HG03520 (cell line): ENCODE measurements around the gene HECA.
"Not testable (repeated sequence)": the region's sequence is repeated elsewhere in the genome, so short reads cannot be mapped to it uniquely, and the experiment has no call there.

Experiments used
- ATAC-seq: cut with Tn5 transposase; IDR thresholded peaks from one replicate; pipeline ENCODE4 v1.9.1; 2021; ENCODE audit warnings: mild to moderate bottlenecking, moderate library complexity; ENCODE audit not compliant: unreplicated experiment

The HECA gene

DNA sequence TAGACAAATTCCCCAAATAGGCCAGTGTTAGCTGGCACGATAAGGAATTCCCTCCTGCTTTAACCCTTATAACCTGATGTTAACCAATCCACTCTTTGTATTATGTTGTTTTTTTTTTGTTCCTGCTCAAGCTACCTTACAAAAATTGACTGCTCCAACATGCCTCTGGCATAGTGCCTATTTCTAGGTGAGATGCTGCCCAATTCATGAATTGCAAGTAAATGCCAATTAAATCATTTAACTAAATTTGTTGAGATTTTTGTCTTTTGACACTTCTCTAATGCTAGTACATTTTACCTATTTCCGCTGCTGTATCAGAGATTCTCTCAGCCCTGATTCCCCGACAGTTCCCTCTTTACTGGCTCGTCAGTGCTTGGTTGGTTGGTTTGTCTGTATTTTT is 66.5 kb downstream of the HECA start:
- no peak for ATAC-seq

DNA sequence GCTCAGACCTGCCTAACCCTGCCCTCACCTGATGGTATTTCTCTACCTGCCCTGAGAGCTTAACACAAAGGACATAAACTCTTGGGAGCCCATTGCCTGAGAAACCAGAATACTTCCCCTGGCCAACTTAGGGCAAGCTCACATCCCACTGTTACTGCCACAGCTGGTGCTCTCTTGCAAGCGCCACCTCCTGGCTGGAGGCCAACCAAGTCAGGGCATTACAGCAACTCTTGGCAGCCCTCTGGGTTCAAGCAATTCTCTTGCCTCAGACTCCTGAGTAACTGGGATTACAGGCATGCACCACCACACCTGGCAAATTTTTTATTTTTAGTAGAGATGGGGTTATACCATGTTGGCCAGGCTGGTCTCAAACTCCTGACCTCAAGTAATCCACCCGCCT is 70.1 kb downstream of the HECA start:
- ATAC-seq, result no peak

DNA sequence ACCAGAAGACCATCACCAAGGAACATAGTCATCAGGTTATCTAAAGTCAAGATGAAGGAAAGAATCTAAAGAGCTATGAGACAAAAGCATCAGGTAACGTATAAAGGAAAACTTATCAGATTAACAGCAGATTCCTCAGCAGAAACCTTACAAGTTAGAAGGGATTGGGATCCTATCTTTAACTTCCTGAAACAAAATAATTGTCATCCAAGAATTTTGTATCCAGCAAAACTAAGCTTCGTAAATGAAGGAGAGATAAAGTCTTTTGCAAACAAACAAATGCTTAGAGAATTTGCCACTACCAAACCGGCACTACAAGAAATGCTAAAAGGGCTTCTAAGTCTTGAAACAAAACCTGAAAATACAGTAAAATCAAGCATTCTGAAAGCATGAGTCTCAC is 71.0 kb downstream of the HECA start:
- no peak for ATAC-seq

DNA sequence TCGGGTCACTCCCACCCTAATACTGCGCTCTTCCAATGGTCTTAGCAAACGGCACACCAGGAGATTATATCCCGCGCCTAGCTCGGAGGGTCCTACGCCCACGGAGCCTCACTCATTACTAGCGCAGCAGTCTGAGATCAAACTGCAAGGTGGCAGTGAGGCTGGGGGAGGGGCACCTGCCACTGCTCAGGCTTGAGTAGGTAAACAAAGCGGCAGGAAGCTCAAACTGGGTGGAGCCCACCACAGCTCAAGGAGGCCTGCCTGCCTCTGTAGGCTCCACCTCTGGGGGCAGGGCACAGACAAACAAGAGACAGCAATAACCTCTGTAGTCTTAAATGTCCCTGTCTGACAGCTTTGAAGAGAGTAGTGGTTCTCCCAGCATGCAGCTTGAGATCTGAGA is 75.9 kb downstream of the HECA start:
- not testable (repeated sequence) for ATAC-seq

DNA sequence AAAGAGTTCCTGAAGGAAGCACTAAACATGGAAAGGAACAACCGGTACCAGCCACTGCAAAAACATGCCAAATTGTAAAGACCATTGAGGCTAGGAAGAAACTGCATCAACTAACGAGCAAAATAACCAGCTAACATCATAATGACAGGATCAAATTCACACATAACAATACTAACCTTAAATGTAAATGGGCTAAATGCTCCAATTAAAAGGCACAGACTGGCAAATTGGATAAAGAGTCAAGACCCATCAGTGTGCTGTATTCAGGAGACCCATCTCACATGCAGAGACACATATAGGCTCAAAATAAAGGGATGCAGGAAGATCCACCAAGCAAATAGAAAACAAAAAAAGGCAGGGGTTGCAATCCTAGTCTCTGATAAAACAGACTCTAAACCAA is 77.6 kb downstream of the HECA start:
- not testable (repeated sequence) for ATAC-seq

DNA sequence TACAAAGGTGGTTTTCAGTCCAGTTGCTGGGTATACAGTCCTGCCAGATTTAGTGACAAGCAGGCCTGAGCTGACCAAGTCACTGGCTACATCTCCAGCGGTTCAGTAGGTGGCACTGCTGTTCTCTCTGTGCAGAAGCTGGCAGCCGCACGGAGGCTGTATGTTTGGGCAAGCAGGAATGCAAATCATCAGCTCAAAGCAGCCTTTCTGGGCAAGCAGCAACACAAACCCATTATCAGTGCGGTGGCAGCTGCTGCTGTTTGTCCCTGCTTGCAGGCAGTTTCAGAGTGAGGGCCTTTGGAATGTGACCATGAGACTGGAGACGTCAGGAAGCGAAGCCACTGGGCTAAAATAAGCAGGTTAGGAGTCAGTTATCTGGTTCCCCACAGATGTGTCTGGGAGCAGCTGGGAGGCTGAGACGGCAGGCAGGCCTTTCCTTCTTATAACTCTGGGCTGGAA is 84.4 kb downstream of the HECA start:
- ATAC-seq, result peak; percentile 100

DNA sequence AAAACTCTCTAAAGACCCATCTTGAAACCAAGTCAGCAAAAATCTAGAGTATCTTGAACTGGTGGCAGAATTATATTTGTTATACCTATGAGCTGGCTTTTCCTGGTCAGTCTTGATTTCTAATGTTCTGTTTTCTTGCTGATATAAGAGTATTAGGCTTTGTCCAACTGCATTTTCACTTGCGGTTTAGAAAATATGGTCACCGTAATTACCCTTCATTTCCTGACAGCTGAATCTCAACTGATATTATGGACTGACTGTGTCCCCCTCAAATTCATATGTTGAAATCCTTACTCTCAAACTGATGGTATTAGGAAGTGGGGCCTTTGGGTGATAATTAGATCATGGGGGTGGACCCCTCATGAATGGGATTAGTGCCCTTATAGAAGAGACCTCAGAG is 84.9 kb downstream of the HECA start:
- ATAC-seq, result no peak

DNA sequence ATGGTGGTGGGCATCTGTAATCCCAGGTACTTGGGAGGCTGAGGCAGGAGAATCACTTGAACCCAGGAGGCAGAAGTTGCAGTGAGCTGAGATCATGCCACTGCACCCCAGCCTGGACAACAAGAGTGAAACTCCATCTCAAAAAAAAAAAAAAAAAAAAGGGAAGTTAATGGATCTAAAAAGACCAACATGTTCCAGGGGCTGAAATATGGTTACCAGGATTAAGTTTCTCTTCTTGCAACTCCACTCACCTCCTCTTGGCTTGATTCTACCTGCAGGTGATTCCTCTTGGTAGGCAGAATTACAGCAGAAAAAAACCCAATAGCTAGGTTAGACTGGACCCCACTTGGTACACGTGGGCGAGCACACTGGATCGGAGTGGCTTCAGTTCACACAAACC is 93.5 kb downstream of the HECA start:
- ATAC-seq, result not testable (repeated sequence)
